ENCODE results near the gene RNF17.

Gene RNF17

DNA sequence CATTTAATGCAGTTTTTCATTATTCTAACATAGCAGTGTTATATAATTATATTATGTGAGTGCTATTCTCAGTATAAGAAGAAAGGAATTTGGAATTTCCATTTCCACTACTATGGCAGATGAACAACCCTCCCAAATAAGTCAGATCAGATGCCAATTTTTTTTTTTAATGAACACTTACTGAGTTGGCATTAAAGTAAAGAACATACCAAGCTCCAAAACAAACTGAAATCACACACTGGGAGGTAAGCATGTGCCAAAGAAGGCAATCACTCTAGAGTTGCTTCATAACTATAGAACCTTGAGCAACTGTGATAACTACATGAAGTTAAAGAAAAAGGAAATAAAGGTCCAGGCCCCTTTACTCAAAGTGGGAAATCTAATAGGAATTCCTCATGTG lies 90.3 kb downstream of the RNF17 start:
- TF ChIP-seq, protein P1, sequence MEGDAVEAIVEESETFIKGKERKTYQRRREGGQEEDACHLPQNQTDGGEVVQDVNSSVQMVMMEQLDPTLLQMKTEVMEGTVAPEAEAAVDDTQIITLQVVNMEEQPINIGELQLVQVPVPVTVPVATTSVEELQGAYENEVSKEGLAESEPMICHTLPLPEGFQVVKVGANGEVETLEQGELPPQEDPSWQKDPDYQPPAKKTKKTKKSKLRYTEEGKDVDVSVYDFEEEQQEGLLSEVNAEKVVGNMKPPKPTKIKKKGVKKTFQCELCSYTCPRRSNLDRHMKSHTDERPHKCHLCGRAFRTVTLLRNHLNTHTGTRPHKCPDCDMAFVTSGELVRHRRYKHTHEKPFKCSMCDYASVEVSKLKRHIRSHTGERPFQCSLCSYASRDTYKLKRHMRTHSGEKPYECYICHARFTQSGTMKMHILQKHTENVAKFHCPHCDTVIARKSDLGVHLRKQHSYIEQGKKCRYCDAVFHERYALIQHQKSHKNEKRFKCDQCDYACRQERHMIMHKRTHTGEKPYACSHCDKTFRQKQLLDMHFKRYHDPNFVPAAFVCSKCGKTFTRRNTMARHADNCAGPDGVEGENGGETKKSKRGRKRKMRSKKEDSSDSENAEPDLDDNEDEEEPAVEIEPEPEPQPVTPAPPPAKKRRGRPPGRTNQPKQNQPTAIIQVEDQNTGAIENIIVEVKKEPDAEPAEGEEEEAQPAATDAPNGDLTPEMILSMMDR (conservative IDR thresholded peaks at IDR 0.05; ENCODE audit: low read depth, low read length), result no peak
- no peak for DNase-seq (ENCODE audit: low read depth)
- no peak overlapping the region for H3K4me3 ChIP-seq (ENCODE audit: low read length)

DNA sequence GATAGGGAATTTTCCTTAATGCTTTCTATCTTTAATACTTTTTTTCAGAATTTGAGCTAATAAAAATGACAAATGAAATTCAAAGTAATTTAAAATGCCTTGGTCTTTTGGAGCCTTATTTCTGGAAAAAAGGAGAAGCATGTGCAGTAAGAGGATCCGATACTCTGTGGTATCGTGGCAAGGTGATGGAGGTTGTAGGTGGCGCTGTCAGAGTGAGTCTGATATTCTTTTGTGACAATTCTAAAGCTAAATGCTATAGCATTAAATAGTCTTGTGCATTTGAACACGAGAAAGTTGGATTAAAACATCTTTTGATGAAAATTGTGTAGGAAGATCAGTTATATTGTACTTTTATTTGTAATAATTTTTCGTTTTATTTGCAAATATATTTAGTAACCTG lies 95.0 kb downstream of the RNF17 start:
- no peak overlapping the region for H3K4me3 ChIP-seq (ENCODE audit: low read length)
- TF ChIP-seq, protein P1 (conservative IDR thresholded peaks at IDR 0.05; ENCODE audit: low read depth, low read length), result no peak
- DNase-seq (ENCODE audit: low read depth), result no peak

DNA sequence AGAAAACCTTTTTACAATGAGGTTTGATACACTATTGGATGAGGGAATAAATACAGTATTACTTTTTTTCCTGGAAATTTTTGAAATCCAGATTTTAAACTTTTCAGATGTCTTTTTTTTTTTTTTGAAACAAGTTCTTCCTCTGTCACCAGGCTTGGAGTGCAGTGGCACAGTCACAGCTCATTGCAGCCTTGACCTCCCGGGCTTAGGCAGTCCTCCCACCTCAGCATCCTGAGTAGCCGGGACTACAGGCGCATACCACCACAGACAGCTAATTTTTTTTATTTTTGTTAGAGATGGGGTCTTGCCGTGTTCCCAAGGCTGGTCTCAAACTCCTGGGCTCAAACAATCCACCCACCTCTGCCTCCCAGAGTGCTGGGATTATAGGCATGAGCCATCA lies 96.8 kb downstream of the RNF17 start:
- TF ChIP-seq, protein P1 (conservative IDR thresholded peaks at IDR 0.05; ENCODE audit: low read depth, low read length), result no peak
- no peak for DNase-seq (ENCODE audit: low read depth)

DNA sequence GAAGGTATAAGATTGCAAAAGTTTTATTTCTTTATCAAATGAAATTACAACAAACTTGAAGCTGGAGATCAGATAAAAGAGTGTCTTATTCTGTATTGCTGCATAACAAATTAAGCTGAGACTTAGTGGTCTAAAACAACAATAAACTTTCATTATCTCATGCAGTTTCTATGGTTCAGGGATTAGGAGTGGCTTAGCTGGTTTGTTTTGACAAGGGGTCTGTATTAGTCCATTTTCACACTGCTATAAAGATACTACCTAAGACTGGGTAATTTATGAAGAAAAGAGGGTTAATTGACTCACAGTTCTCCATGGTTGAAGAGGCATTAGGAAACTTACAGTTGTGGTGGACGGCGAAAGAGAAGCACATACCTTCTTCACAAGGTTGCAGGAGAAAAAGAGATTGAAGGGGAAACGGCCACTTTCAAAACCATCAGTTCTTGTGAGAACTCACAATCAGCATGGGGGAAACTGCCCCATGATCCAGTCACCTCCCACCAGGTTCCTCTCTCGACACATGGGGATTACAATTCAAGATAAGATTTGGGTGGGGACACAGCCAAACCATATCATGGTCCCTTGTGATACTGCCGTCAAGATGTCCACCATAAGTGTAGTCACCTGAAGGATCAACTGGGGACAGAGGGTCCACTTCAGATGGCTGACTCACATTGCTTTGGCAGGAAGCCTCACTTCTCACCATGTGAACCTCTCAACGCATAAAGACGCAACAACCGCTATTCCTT lies 97.8 kb downstream of the RNF17 start:
- no peak overlapping the region for H3K4me3 ChIP-seq (ENCODE audit: low read length)
- DNase-seq (ENCODE audit: low read depth), result no peak
- TF ChIP-seq, protein P1 (conservative IDR thresholded peaks at IDR 0.05; ENCODE audit: low read depth, low read length), result no peak

More for the DNA sequence above, 96.8 kb downstream of the RNF17 start:
- no peak overlapping the region for H3K4me3 ChIP-seq (ENCODE audit: low read length)

DNA sequence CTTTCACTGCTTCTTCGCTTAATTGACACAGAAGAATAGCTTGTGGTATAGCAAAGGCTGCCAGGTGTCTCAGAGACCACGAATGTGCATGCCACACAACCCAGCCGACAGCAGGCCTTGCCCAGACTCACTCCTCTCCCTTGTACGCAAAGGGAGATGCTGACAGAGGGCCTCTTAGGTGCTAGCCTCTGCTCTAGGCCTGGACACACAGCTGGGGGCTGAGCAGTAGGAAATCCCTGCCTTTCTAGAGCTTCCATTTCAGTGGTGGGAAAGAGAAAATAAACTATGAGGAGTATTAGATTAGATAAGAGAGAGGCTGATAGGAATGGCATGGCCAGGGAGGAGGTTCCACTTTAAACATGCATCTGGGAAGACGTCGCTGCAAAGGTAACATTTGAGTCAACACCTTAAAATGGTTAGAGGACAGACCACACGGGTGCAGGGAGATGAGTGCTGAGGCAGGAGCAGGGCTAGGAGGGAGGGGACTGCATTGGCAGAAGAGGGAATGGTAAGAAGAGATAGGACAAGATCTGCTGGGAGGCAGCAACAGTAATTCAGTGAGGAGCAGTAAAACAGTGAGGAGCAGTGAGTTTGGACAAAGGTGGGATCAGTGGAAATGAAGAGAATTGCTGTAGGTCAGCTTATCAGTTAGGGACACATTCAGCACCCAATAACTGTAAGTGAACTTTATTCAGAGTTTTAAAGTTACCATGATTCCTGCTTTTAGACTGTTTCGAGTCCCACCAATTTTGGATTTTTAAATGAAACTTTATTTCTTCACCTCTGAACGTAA lies 100.0 kb downstream of the RNF17 start:
- no peak overlapping the region for H3K4me3 ChIP-seq (ENCODE audit: low read length)
- DNase-seq (ENCODE audit: low read depth), result no peak
- TF ChIP-seq, protein P1 (conservative IDR thresholded peaks at IDR 0.05; ENCODE audit: low read depth, low read length), result no peak

DNA sequence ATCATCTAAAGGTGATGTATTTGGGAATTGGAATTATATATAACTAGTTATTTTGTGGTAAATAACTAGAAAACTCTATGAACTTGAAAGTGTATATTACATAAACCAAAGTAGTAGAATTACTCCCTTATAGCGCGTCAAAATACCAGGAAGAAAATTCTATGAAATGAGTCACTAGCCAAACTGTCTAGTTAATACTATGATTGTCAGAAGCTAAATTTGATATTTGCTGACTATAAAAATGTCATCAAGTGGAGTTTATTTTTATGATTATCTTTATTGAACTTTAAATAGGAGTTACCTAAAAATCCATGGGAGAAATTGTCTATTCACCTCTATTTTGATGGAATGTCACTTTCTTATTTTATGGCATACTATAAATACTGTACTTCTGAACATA lies 100.6 kb downstream of the RNF17 start:
- TF ChIP-seq, protein P1 (conservative IDR thresholded peaks at IDR 0.05; ENCODE audit: low read depth, low read length), result no peak
- no peak overlapping the region for H3K4me3 ChIP-seq (ENCODE audit: low read length)
- DNase-seq (ENCODE audit: low read depth), result no peak
